Astrocyte (in vitro differentiated cells and primary cell): ENCODE data around the gene FBXW10.
"Not testable (repeated sequence)": the region's sequence is repeated elsewhere in the genome, so short reads cannot be mapped to it uniquely, and the experiment has no call there.

Experiments
- EZH2 ChIP-seq: IDR thresholded peaks from 2 replicates; pipeline ENCODE4 v1.6.1; 2012; ENCODE audit warnings: mild to moderate bottlenecking, low read length, inconsistent platforms; ENCODE audit not compliant: insufficient read depth
- TF ChIP-seq, protein P1 (sequence below): IDR thresholded peaks from 2 replicates; pipeline ENCODE4 v1.5.1; 2011; ENCODE audit warnings: low read depth, mild to moderate bottlenecking, inconsistent platforms, low read length, moderate library complexity; ENCODE audit not compliant: insufficient read depth

- TF ChIP-seq, protein P1, sequence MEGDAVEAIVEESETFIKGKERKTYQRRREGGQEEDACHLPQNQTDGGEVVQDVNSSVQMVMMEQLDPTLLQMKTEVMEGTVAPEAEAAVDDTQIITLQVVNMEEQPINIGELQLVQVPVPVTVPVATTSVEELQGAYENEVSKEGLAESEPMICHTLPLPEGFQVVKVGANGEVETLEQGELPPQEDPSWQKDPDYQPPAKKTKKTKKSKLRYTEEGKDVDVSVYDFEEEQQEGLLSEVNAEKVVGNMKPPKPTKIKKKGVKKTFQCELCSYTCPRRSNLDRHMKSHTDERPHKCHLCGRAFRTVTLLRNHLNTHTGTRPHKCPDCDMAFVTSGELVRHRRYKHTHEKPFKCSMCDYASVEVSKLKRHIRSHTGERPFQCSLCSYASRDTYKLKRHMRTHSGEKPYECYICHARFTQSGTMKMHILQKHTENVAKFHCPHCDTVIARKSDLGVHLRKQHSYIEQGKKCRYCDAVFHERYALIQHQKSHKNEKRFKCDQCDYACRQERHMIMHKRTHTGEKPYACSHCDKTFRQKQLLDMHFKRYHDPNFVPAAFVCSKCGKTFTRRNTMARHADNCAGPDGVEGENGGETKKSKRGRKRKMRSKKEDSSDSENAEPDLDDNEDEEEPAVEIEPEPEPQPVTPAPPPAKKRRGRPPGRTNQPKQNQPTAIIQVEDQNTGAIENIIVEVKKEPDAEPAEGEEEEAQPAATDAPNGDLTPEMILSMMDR: not testable (repeated sequence)
- TF ChIP-seq EZH2: not testable (repeated sequence)
Observed at GRCh38 chr17:18780991-18781718, 37.3 kb downstream of the FBXW10 start, which contains the start of gene TVP23B.
